Effector CD4-positive, alpha-beta T cell (primary cell): ENCODE measurements around the gene CD4.

Source experiments
- DNase-seq: peaks from one replicate; pipeline ENCODE4 v3.0.0-alpha.2; 2020

The CD4 gene

DNA sequence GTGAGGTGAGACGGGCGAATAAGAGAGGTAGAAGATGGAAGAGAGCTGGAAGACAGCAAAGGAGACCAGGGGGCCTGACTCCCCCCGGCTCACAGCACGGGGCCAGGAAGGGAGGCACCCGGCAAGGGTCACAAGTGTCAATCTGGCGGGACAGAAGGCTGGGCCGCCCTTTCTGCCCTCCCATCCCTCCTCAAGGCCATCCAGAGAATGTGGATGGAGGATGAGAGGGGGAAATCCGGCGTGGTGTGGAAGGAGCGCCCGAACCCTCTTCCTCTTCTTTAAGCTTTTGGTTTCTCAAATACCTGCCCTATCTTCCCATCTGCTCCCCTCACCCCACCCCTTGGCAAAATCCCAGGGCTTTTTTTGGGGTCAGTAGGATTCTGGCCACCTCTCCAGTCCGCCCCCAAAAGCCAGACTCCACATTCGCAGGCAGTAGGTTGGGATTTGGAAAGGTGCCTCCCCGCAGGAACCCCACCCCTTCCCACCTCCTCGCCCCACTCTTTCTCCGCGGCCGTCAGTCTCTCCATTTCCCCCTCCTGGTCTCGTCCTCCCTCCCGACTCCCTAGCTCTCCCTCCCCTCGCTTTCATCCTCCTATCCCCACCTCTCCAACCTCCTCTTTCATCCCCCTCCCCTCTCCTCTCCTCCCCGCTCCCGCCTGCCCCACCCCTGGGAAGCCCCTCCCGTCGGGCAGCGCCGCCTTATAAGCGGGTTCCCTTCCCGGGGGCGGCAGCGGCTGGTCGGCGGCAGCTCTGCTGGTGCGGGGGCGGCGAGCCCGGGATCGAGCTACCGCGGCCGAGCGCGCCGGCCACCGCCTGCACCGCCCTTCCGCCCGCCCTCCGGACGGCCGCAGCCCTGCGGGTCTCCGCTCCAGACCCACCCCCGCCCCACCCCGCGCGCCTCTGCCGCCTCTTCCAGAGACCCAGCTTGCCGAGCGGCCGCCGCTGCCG, 23.4 kb upstream of the CD4 start, which contains the start of gene PTMS:
TSS of gene PTMS (plus strand) at position 730 of the 948 bp plus-strand sequence. CDS start 343 bp downstream, outside the sequence.
- no peak for DNase-seq

DNA sequence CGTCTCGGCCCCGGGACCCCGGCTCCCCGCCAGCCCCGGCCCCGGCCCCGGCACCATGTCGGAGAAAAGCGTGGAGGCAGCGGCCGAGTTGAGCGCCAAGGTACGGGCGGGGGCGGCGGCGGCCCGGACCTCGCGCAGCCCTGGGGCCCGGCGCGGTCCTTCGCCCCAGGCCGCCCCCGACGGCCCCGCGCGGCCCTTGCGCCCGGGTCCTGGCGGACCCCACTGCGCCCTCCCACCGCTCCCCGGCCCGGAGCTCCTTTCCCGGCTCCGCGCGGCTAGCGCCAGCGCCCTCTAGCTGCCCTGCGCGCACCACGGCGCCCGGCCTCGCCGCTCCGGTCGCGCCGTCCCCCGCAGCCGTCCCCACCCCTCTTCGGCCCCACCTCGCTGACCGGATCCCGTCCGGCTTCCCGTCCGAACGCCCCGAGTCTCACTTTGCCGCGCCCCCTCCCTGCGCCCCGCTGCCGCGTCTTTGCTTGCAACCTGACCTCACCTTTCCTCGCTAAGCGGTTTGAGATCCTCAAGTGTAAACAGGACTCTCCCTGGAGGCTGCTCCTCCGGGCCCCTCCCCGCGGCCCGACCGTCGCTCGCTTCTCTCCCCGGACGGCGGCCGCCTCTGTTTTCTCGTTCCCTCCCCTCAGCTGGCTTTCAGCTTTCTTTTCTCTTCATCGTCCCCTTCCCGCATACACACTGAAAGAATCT, 22.5 kb upstream of the CD4 start:
- peak; percentile 34 for DNase-seq

DNA sequence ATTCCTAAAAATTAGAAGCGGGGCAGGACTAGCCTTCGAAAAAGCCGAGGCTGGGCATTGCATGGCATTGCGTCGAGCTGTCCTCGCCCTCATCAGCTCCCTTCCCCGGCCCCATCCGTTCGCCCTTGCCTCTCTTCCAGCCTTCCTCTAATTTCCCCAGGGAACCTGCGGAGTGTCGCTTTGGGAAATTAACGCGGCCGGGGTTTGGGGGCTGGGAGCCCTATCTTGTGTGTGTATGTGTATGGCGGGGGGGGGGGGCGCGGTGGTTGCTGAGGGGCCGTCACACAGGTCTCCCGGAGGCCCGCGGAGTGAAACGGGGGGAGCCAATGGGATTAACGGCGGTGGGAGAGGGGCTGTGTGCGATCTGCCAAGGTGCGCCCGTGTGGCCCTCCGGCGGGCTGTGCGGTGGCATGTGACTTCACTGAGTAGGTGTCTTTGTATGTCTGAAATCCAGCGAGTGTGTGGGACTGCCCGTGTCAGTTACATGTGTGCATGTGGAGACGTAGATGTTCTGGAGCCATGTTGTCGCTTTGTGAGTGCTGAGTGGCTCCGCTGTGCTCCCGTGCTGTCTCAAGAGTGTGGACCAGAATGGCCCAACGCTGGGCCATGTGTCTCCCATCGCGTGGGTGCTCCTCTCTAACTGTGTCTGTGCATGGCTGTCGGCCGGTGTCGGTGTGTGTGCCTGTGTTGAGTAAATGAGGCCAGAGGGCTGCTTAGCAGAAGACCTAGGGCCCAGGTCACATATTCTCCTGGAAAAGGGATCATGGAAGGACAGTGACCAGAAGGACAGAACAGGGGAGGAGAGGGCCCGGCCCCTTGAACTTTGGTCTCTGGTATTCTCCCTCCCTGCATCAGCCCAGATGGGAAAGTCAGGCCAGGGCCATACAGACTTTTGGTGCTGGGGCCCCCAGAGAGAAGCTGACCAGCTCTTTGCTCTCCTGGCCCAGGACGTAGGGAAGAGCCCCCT, 21.7 kb upstream of the CD4 start:
- no peak for DNase-seq

DNA sequence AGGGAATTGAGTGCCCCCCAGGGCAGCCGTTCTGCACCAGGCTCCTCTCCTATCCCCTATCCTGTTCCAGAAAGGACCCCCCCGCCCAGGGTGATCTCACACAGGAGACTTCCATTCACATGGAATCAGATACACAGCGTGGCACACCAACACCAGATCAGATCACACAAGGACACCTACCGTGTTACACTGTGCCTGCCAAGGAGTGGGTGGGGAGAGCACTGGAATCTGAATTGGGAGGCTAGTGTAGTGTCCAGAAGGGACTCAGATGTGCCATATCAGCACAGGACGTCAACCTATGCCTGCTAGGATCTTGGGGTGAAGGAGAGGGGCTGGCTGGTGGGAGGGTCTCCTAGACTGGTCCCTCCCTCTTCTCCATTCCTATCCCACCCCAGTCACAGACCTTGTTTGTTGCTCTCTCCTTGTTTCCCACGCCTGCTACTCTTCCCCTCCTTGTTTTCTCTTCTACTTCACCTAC, 20.9 kb upstream of the CD4 start:
- DNase-seq, result no peak

DNA sequence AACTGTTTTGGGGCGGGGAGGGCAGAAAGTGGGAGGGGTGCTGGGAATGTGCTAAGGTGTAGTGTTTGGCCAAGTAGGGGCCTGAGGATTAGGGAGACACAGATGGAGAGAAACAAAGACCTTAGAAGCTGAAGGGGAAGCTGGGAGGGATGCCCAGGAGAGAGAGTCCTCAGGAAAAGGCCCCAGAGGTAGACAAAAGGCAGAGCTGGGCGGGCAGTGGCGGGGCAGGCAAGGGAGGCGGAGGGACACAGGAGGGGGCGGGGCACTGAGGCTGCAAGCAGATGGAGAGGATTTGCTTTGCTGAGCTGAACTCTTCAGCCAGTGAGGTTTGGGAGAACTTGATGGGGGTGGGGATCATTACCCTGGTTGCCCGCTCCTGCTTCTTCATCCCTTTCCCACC, 20.3 kb upstream of the CD4 start:
- DNase-seq, result no peak

DNA sequence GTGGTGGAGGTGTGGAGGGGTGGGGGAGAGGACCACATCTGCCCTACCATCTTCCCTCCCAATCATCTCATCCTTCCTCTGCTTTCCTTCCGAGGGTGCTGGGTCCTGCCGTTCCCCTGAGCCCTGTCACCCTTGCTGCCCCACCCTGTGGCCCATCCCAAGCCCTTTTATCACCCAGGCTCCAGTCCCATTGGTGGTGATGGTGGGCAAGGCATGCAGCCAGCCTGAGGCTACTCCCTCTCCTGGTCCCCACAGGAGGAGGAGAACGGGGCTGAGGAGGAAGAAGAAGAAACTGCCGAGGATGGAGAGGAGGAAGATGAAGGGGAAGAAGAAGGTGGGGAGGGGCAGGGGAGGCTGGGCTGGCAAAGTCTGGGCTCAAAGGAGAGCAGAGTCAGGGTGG, 19.7 kb upstream of the CD4 start:
- DNase-seq, result no peak

DNA sequence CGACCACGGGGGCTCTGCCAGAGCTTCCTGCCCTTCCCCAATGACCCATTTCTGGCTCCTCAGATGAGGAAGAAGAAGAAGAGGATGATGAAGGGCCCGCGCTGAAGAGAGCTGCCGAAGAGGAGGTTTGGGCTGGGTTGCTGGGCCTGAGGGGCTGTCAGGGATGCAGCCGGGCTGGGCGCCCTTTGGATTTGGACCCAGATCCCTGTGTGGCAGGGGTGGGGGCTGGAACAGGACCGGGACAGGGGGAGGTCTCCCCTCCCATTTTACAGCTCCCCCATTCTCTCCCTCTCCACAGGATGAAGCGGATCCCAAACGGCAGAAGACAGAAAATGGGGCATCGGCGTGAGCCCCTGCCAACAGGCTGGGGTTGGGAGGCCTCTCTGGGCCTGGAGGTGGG, 19.2 kb upstream of the CD4 start:
- DNase-seq, result no peak

DNA sequence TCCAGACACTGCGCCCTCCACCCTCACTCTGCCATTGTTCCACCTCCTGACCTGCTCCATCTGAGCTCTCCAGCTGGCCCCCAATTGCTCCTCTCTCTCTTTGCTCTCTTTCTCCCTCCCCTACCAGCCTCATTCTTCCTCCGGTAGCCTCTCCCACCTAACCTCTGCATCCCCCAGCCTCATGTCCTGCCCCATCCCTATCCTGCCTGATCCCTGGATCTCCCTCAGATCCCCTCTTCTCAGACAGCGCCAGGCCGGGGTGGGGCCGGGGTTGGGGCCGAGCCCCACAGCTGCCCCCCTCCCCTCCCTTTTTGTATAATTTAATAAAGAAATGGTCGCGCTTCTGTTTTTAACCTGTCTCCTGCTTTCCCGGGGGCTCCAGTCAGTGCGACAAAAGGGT, 18.7 kb upstream of the CD4 start:
- DNase-seq, result no peak

DNA sequence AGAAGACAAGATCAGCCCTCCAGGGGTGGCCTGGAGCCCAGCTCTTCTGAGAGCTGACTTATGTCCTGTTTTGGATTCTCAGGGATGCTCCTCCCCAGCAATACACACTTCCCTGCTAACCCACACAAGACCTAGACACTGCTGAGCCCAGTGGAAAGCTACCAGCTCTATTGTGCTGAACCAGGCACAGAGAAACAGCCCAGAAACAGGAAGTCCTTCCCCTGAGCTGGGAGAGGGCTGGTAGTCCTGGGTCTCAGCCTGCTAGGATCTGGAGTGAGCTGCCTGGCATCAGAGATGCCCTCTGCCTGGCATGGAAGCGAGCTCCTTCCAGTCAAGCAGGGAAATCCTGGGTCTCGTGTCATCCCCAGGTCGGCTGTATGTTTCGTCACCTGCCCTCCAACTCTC, 18.2 kb upstream of the CD4 start:
- DNase-seq, result no peak

DNA sequence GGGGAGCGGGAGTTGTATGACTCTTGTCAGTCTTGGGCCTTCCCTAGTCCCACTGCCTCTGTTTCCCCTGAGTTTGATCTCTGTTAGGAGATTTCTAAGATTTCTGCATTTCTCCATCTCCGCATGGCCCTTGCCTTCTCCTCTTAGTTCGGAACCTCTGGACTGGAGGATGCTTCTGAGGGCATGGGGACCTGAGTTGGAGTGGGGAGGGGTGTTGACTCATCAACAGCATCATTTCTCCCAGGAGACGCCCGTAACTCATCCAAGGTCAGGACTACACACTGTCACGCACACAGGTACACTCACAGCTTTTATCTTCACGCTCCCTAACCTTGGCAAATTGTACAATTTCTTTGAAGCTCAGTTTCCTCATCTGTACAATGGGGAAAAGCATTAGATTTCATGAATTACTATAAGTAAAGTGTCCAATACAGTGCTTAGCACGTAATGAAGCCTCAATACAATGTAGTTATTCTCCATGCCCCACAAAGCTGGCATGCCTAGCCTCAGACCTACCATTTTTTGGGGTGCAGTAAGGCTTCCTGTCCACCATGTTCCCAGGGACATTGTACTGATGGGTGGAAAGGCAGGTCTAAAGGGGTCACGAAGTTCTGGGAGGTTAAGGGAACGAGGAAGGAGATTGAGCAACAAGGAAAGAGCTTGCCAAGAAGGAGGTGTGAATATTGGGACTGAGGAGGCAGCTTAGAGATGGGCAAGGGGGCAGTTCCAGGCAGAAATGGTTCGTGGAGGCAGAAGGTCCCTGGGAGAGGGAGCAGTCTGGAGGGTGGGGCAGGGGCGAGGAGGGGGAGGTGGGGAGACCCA, 17.6 kb upstream of the CD4 start:
- DNase-seq, result no peak

DNA sequence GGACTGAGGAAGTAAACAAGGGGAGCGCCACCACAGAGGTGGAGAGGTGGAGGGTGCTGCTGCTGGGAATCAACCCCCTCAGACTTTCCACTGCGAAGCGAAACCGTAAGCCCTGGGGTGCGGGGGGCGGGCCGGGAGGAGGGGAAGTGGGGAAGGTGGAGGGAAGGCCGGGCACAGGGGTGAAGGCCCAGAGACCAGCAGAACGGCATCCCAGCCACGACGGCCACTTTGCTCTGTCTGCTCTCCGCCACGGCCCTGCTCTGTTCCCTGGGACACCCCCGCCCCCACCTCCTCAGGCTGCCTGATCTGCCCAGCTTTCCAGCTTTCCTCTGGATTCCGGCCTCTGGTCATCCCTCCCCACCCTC, 17.0 kb upstream of the CD4 start, which contains the start of gene LAG3:
TSS of gene LAG3 (plus strand) at position 190 of the 365 bp plus-strand sequence. CDS start 333 bp downstream, outside the sequence.
- no peak for DNase-seq

DNA sequence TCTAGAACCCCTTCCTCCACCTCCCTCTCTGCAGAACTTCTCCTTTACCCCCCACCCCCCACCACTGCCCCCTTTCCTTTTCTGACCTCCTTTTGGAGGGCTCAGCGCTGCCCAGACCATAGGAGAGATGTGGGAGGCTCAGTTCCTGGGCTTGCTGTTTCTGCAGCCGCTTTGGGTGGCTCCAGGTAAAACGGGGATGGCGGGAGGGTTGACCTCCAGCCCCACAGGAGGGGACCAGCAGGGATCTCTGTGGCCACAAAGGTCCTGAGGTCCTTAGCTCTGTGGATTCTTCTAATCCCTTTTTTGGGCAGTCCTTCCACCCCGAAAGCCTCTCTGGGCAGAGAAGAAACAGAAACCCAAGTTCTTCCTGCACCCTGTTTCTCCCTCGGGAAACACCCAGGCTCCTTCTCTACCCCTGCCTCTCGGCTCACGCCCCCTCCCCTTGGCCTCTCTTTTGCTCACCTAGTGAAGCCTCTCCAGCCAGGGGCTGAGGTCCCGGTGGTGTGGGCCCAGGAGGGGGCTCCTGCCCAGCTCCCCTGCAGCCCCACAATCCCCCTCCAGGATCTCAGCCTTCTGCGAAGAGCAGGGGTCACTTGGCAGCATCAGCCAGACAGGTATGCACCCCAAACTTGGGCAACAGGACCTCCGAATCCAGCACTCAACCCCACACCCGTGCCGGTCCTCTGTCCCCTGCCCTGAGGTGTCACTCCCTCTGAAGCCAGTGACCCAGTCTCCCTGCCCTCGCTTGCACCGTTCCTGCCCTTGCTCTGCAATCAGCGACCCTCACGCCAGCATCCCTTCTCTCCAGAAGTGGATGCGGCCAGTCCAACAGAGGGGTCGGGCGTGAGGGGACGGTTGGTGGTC, 16.4 kb upstream of the CD4 start:
- no peak for DNase-seq

DNA sequence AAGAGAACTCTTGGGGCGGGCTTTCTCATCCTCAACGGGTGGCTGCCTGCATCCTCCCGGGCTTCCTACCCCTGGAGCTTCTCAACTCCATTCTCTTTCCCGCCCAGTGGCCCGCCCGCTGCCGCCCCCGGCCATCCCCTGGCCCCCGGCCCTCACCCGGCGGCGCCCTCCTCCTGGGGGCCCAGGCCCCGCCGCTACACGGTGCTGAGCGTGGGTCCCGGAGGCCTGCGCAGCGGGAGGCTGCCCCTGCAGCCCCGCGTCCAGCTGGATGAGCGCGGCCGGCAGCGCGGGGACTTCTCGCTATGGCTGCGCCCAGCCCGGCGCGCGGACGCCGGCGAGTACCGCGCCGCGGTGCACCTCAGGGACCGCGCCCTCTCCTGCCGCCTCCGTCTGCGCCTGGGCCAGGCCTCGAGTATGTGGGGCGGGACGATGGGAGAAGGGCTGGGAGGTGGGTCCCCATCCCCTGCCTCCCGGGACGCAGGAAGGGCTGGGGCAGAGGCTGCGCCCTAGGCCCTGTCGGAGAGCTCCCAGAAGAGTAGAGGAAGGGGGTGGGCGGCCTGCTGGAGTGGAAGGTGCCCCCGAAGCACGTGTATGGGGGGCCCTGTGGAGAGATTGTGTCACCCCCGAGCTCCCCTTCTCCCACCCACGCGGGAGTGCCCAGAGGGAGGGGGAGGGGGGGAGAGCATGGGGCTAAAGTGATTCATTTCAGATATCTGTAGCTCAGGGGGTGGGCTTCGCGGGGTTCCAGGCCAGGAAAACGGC, 15.6 kb upstream of the CD4 start:
- no peak for DNase-seq

DNA sequence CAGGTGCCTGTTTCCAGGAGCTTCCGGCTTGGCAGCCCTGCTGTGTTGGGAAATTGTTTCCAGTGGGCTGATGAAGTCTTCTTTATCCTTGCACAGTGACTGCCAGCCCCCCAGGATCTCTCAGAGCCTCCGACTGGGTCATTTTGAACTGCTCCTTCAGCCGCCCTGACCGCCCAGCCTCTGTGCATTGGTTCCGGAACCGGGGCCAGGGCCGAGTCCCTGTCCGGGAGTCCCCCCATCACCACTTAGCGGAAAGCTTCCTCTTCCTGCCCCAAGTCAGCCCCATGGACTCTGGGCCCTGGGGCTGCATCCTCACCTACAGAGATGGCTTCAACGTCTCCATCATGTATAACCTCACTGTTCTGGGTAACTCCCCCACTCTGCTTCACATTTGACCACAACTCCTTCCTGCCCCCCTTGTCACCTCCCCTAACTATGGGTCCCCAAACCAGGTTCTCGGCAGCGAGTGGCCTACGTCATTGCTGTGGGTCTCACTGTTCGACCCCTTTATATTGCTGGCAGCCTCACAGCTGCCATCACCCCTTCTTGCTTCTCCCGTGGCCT, 14.7 kb upstream of the CD4 start:
- no peak for DNase-seq

DNA sequence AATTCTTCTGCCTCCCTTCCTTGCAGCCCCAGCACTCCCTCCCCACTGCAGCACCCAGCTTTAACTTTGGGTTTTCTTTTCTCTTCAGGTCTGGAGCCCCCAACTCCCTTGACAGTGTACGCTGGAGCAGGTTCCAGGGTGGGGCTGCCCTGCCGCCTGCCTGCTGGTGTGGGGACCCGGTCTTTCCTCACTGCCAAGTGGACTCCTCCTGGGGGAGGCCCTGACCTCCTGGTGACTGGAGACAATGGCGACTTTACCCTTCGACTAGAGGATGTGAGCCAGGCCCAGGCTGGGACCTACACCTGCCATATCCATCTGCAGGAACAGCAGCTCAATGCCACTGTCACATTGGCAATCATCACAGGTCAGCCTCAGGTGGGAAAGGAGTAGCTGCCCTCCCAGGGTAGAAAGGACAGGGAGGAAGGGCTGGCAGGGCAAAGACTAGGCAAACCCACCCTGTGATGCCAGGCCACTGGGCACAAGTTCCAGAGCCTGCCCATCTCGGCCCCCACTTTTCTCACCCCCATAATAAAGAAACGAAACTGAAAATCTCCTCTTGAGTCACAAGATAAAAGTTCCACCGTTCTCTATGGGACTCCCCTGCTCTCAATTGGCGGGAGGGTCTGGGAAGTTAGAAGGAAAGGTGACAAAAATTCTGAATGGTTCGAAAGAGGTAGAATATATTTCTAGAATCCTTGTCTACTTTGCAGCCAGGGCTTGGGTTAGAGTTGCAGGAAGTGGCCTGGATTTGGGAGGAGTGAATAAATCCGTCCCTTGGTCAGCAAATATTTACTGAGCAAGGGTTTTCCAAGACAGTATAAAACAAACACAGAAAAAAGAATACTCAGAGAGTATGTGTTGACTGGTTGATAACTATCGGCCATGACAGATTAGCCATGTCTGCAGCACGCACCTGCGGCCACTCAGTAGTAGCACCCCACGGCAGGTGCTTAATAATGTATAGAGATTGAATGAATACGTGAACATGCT, 13.8 kb upstream of the CD4 start:
- no peak for DNase-seq

DNA sequence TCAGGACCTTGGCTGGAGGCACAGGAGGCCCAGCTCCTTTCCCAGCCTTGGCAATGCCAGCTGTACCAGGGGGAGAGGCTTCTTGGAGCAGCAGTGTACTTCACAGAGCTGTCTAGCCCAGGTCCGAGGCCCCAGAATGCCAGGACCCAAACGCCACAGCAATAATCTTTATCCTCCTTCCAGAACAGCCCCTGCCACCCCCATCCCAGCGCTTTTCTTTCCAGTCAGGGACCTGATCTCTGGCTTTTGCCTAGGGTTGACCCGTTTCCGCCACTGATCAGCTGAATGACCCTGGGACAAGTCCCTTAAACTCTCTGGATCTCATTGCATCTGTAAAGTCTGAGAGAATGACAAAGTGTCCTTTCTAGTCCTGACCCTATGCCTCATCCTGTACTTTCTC, 11.9 kb upstream of the CD4 start:
- no peak for DNase-seq

DNA sequence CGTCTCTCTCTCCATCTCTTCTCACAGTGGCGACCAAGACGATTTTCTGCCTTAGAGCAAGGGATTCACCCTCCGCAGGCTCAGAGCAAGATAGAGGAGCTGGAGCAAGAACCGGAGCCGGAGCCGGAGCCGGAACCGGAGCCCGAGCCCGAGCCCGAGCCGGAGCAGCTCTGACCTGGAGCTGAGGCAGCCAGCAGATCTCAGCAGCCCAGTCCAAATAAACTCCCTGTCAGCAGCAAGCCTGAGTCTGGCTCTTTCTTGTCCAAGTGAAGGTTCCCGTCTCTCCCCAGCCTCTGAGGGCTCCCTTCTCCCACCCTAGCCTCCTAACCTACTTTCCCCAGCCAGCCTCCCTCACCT, 11.1 kb upstream of the CD4 start:
- DNase-seq, result no peak
